Measurements from ENCODE around the gene TMEM232. TPM values are rescaled to one million over a fixed set of nuclear protein-coding genes. Genes with fewer than 3 reads are reported as not detected.
"Not testable (repeated sequence)": the region's sequence is repeated elsewhere in the genome, so short reads cannot be mapped to it uniquely, and the experiment has no call there.

Gene TMEM232
- total and polyA plus RNA-seq, 4 donors: 3.4 to 28.3 (median 9.3) TPM

DNA sequence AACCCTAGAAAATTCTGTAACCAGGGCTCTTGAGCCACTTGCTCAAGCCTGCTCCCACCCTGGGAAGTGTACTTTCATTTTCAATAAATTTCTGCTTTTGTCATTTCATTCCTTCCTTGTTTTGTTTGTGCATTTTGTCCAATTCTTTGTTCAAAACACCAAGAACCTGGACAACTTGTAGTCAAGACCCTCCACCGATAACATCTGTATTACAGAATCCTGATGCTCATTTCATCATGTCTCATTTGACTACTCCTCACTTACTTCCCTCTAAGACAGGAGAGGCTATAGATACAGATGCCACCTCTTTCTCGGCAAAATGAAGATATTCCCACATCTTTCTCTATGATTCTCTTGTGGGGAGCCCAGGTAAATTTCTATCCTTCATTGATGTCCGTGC, 183.5 kb downstream of the TMEM232 start:
- ATAC-seq (ENCODE audit: insufficient read depth, low FRiP score) (no peak), DNase-seq (no peak)
- H3K27ac ChIP-seq (ENCODE audit: low read depth in 1 of 2, low read length in 1 of 2): no peak overlapping the region
- H3K9ac ChIP-seq (ENCODE audit: insufficient read depth in 1 of 2, low read length in 2 of 2): no peak overlapping the region
- no peak overlapping the region for H3K4me3 ChIP-seq
- no peaks in the 10 kb centered on the region for H3K27me3 ChIP-seq (ENCODE audit: control insufficient read depth in 3 of 3, insufficient read depth in 3 of 3, low read length in 2 of 3)
- TF ChIP-seq, protein P1, sequence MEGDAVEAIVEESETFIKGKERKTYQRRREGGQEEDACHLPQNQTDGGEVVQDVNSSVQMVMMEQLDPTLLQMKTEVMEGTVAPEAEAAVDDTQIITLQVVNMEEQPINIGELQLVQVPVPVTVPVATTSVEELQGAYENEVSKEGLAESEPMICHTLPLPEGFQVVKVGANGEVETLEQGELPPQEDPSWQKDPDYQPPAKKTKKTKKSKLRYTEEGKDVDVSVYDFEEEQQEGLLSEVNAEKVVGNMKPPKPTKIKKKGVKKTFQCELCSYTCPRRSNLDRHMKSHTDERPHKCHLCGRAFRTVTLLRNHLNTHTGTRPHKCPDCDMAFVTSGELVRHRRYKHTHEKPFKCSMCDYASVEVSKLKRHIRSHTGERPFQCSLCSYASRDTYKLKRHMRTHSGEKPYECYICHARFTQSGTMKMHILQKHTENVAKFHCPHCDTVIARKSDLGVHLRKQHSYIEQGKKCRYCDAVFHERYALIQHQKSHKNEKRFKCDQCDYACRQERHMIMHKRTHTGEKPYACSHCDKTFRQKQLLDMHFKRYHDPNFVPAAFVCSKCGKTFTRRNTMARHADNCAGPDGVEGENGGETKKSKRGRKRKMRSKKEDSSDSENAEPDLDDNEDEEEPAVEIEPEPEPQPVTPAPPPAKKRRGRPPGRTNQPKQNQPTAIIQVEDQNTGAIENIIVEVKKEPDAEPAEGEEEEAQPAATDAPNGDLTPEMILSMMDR (IDR thresholded peaks at IDR 0.05; ENCODE audit: control extremely low read depth, extremely low read depth): no peak
- no peaks in the 10 kb centered on the region for H3K4me1 ChIP-seq (ENCODE audit: control insufficient read depth in 5 of 5, insufficient read depth in 5 of 5, low read length in 5 of 5)
- WGBS, 2 donors: 88 to 93% methylated on average over 3 of the region's 3 CpGs
- H3K36me3 ChIP-seq (ENCODE audit: control insufficient read depth in 4 of 4, insufficient read depth in 4 of 4, low read length in 4 of 4): no peaks in the 10 kb centered on the region
- H3K9me3 ChIP-seq (ENCODE audit: control insufficient read depth in 4 of 4, insufficient read depth in 3 of 4, low read length in 3 of 4): no peaks in the 10 kb centered on the region

DNA sequence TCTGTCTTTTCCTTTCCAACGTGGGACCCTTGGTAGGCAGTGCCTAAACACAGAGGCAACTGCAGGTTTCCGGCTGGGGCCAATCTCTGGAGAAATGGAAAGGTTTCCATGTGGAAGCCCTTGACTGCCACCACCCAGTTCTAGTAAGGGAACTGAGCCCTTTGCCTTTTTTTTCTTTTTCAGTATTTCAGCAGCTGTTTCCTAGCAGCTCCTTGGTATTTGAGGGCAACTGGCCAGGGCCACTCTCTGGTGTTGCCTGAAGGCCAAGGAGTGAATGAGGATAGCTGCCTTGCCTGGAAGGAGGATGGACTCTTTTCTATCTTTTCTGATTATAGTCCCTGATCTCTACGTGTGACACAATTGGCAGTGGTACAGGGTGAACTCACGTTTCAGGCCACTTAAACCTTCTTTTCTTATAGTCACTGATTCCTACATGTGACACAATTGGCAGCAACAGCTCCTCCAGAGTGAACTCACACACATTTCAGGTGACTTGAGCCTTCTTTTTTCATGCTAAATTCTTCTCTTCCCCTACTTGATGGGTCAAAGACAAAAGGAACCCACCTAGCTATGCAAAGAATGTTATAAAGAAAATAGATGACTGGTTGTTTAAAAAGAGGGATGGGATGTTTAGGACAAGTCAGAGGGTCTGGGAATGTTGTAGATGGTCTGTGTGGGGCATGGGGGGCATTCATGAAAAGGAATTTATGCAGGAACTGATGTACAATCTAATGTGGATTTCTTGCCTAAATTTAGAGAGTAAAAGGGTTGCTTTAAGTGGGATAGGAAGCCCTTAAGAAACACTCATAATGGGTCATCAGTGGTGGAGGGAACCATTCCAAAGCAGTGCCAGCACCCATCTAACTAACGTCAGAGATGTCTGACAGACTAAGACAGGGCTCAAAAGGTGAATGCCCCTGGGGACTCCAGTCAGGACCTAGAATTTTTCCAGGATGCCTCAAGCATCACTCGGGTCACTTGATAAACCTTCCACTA, 190.1 kb downstream of the TMEM232 start:
- no peak for ATAC-seq (ENCODE audit: insufficient read depth, low FRiP score)
- DNase-seq: peak; percentile 54 to 68 (median 66)
- H3K4me3 ChIP-seq: no peak overlapping the region
- H3K27me3 ChIP-seq (ENCODE audit: control insufficient read depth in 3 of 3, insufficient read depth in 3 of 3, low read length in 2 of 3): no peaks in the 10 kb centered on the region
- no peaks in the 10 kb centered on the region for H3K4me1 ChIP-seq (ENCODE audit: control insufficient read depth in 5 of 5, insufficient read depth in 5 of 5, low read length in 5 of 5)
- H3K9ac ChIP-seq (ENCODE audit: insufficient read depth in 1 of 2, low read length in 2 of 2): no peak overlapping the region
- H3K36me3 ChIP-seq (ENCODE audit: control insufficient read depth in 4 of 4, insufficient read depth in 4 of 4, low read length in 4 of 4): no peaks in the 10 kb centered on the region
- H3K27ac ChIP-seq (ENCODE audit: low read depth in 1 of 2, low read length in 1 of 2): no peak overlapping the region
- TF ChIP-seq, protein P1 (IDR thresholded peaks at IDR 0.05; ENCODE audit: control extremely low read depth, extremely low read depth): no peak
- 56 to 60% methylated on average over 6 of the region's 6 CpGs for WGBS, 2 donors
- H3K9me3 ChIP-seq (ENCODE audit: control insufficient read depth in 4 of 4, insufficient read depth in 3 of 4, low read length in 3 of 4): no peaks in the 10 kb centered on the region

DNA sequence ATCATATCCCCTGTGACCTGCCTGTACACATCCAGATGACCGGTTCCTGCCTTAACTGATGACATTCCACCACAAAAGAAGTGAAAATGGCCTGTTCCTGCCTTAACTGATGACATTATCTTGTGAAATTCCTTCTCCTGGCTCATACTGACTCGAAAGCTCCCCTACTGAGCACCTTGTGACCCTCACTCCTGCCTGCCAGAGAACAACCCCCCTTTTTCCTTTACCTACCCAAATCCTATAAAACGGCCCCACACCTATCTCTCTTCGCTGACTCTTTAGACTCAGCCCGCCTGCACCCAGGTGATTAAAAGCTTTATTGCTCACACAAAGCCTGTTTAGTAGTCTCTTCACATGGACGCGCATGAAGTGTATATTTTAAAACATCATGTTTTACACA, 191.3 kb downstream of the TMEM232 start:
- not testable (repeated sequence) for H3K9me3 ChIP-seq (ENCODE audit: control insufficient read depth in 4 of 4, insufficient read depth in 3 of 4, low read length in 3 of 4); ATAC-seq (ENCODE audit: insufficient read depth, low FRiP score); H3K27me3 ChIP-seq (ENCODE audit: control insufficient read depth in 3 of 3, insufficient read depth in 3 of 3, low read length in 2 of 3); DNase-seq; H3K36me3 ChIP-seq (ENCODE audit: control insufficient read depth in 4 of 4, insufficient read depth in 4 of 4, low read length in 4 of 4); H3K4me1 ChIP-seq (ENCODE audit: control insufficient read depth in 5 of 5, insufficient read depth in 5 of 5, low read length in 5 of 5); H3K27ac ChIP-seq (ENCODE audit: low read depth in 1 of 2, low read length in 1 of 2); H3K9ac ChIP-seq (ENCODE audit: insufficient read depth in 1 of 2, low read length in 2 of 2); H3K4me3 ChIP-seq
- 86 to 88% methylated on average over 7 of the region's 7 CpGs for WGBS, 2 donors

DNA sequence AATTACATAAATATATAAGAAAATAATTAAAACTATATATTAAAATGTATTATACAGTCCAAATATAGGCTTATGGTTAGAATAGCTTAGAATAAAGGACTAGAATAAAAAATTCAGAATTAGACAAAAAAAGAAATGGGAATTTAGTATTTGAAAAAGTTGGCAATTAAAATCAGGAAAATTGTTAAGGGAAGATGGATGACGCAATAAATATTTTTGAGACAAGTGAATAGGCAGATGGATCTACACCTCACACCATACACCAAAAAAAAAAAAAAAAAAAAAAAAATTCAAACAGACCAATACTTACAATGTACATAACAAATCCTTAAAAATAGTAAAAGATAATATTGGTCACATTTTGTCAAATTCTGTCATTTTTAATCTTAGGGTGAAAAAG, 200.7 kb downstream of the TMEM232 start:
- DNase-seq (no peak), ATAC-seq (ENCODE audit: insufficient read depth, low FRiP score) (no peak)
- no peaks in the 10 kb centered on the region for H3K36me3 ChIP-seq (ENCODE audit: control insufficient read depth in 4 of 4, insufficient read depth in 4 of 4, low read length in 4 of 4)
- no peak overlapping the region for H3K4me3 ChIP-seq
- TF ChIP-seq, protein P1 (IDR thresholded peaks at IDR 0.05; ENCODE audit: control extremely low read depth, extremely low read depth): no peak
- H3K4me1 ChIP-seq (ENCODE audit: control insufficient read depth in 5 of 5, insufficient read depth in 5 of 5, low read length in 5 of 5): no peaks in the 10 kb centered on the region
- peaks cover 0 to 2% (median under 1%) of the 10 kb centered on the region in 4 donors for H3K9me3 ChIP-seq (ENCODE audit: control insufficient read depth in 4 of 4, insufficient read depth in 3 of 4, low read length in 3 of 4)
- H3K9ac ChIP-seq (ENCODE audit: insufficient read depth in 1 of 2, low read length in 2 of 2): no peak overlapping the region
- H3K27ac ChIP-seq (ENCODE audit: low read depth in 1 of 2, low read length in 1 of 2): no peak overlapping the region
- 89 to 100% methylated on average over 1 of the region's 1 CpG for WGBS, 2 donors
- H3K27me3 ChIP-seq (ENCODE audit: control insufficient read depth in 3 of 3, insufficient read depth in 3 of 3, low read length in 2 of 3): no peaks in the 10 kb centered on the region
